GM10266 (cell line): Measurements from ENCODE around the gene RPL18.

Experiments
- DNase-seq: peaks from one replicate; pipeline ENCODE4 v3.0.0; 2012; ENCODE audit errors: extremely low spot score
- TF ChIP-seq, protein P1 (sequence below): IDR thresholded peaks from 2 replicates; pipeline ENCODE4 v1.5.1; 2012; ENCODE audit warnings: mild to moderate bottlenecking, low read depth; ENCODE audit not compliant: control insufficient read depth, insufficient read depth; ENCODE audit errors: missing control alignments

The RPL18 gene

DNA sequence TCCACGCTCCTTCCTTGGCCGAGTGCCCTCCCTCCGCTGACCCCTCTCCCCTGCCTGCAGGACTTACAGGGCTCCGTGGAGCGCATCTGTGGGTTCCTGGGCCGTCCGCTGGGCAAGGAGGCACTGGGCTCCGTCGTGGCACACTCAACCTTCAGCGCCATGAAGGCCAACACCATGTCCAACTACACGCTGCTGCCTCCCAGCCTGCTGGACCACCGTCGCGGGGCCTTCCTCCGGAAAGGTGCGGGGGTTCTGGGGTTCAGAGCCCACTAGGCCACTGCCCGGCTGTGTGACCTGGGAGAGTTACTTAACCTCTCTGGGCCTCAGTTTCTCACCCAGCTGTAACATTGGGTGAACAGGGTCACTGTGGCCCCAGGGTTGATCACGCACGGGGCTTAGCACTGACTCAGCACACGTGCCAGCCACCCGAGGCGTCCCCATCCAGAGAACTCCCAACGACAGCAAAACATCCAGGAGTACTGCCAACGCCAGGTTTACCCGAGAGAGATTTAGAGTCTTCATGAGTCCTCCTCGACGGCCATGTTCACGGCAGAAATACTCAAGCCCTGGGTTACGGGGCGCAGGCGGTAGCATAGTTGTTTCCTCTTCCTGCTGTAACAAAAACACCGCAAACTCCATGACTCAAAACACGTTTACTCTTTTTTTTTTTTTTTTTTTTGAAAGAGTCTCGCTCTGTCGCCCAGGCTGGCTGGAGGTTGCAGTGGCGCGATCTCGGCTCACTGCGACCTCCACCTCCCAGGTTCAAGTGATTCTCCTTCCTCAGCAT is 22.1 kb downstream of the RPL18 start:
- DNase-seq = no peak
- TF ChIP-seq, protein P1, sequence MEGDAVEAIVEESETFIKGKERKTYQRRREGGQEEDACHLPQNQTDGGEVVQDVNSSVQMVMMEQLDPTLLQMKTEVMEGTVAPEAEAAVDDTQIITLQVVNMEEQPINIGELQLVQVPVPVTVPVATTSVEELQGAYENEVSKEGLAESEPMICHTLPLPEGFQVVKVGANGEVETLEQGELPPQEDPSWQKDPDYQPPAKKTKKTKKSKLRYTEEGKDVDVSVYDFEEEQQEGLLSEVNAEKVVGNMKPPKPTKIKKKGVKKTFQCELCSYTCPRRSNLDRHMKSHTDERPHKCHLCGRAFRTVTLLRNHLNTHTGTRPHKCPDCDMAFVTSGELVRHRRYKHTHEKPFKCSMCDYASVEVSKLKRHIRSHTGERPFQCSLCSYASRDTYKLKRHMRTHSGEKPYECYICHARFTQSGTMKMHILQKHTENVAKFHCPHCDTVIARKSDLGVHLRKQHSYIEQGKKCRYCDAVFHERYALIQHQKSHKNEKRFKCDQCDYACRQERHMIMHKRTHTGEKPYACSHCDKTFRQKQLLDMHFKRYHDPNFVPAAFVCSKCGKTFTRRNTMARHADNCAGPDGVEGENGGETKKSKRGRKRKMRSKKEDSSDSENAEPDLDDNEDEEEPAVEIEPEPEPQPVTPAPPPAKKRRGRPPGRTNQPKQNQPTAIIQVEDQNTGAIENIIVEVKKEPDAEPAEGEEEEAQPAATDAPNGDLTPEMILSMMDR = no peak

GRCh38 chr19:48596237-48596636 is 22.7 kb downstream of the RPL18 start:
- TF ChIP-seq, protein P1 = no peak
- DNase-seq = no peak

DNA sequence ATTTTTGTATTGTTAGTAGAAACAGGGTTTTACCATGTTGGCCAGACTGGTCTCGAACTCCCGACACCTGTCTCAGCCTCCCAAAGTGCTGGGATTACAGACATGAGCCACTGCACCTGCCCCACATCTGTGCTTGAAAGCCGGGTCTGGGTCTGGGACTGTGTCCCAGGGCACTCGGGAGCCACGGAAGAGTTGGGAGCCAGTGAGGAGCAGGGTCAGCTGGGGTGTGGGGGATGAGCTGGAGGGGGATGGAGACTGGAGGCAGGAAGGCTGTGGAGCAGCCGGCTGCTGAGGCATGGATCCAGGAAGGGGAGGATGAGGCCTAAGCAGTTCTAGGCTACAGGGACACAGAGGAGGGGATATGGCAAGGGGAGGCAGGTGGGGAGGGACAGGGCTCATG is 23.1 kb downstream of the RPL18 start:
- TF ChIP-seq, protein P1 = no peak

DNA sequence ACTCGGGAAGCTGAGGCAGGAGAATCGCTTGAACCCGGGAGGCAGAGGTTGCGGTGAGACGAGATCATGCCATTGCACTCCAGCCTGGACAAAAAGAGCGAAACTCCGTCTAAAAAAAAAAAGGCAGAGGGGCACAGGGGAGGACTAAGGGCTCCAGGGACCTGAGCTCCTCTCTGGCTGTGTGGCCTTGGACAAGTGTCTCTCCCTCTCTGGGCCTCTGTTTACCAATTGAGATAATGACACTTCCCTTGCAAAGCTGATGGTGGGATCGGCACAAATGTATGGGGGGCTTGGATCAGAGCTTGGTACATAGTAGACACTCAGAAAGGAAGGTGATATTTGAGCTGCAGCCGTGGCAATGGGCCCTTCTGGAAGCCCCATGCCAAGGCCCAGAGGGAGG is 23.8 kb downstream of the RPL18 start:
- DNase-seq = no peak
- TF ChIP-seq, protein P1 = no peak

More for the DNA sequence above, 23.1 kb downstream of the RPL18 start:
- no peak for DNase-seq

GRCh38 chr19:48591021-48591420 is 28.0 kb downstream of the RPL18 start:
- DNase-seq = no peak
- TF ChIP-seq, protein P1 = no peak

- DNase-seq = peak; percentile 86
- TF ChIP-seq, protein P1 = peak; percentile 96
Measured at GRCh38 chr19:48588670-48589401, 30.1 kb downstream of the RPL18 start.

GRCh38 chr19:48587387-48587786 is 31.6 kb downstream of the RPL18 start:
- TF ChIP-seq, protein P1 = no peak
- DNase-seq = no peak
